H1 (cell line): ENCODE measurements around the gene NUDT2. TPM values are rescaled to one million over a fixed set of nuclear protein-coding genes. Genes with fewer than 3 reads are reported as not detected.

Experiments used
- CTCF ChIA-PET: fragments of 300-600 bp; sonication (Branson Sonifier 250); formaldehyde crosslinking; loops from one replicate; lab custom pipeline; 2021; ENCODE audit not compliant: partially characterized antibody; lab: Charles Lee
- POLR2A ChIA-PET: fragments of 300-600 bp; sonication (Branson Sonifier 250); formaldehyde crosslinking; loops from one replicate; lab custom pipeline; 2021; ENCODE audit warnings: inconsistent platforms; ENCODE audit not compliant: partially characterized antibody; lab: Charles Lee
- DNase-seq, 2 experiments: peaks; one replicate each; pipeline versions ENCODE4 v3.0.0 to v3.0.0-alpha.2; 2010 to 2022; ENCODE audit warnings: low spot score in 2 of 2, low read depth in 1 of 2, mixed read lengths in 1 of 2
- FAIRE-seq: peaks from 2 replicates; lab custom pipeline; 2011; peaks lifted over from hg19 to GRCh38; lab: Jason Lieb, UNC
- H2AFZ ChIP-seq: 2 replicates; pipeline ENCODE4 v1.8.1; 2012; ENCODE audit warnings: low read length, inconsistent platforms
- H2AK5ac ChIP-seq: 2 replicates; pipeline ENCODE4 v1.6.1; 2013; ENCODE audit warnings: low read depth, low read length
- H2BK120ac ChIP-seq: replicated peaks from 2 replicates; pipeline ENCODE3; 2013; ENCODE audit warnings: low read depth, low read length, inconsistent platforms
- H2BK12ac ChIP-seq: 2 replicates; pipeline ENCODE4 v1.6.1; 2013; ENCODE audit warnings: low read depth, low read length
- H2BK15ac ChIP-seq: 2 replicates; pipeline ENCODE4 v1.6.1; 2013; ENCODE audit warnings: low read length
- H2BK20ac ChIP-seq: 2 replicates; pipeline ENCODE4 v1.6.1; 2013; ENCODE audit warnings: low read length
- H2BK5ac ChIP-seq: 2 replicates; pipeline ENCODE4 v1.6.1; 2013; ENCODE audit warnings: low read depth, low read length
- H3K14ac ChIP-seq: 2 replicates; pipeline ENCODE4 v1.6.1; 2013; ENCODE audit warnings: inconsistent platforms; ENCODE audit not compliant: insufficient read length
- H3K18ac ChIP-seq: 2 replicates; pipeline ENCODE4 v1.6.1; 2013; ENCODE audit warnings: low read length; ENCODE audit errors: extremely low read depth
- H3K23ac ChIP-seq: 2 replicates; pipeline ENCODE4 v1.6.1; 2013; ENCODE audit warnings: inconsistent platforms; ENCODE audit not compliant: insufficient read length
- H3K23me2 ChIP-seq: 2 replicates; pipeline ENCODE4 v1.6.1; 2013; ENCODE audit warnings: low read depth, low read length
- H3K27ac ChIP-seq: 2 replicates; pipeline ENCODE4 v1.6.1; 2011; ENCODE audit warnings: low read depth, low read length, inconsistent platforms
- H3K27me3 ChIP-seq, 4 experiments: replicated peaks in 1 of 4; 1 replicate in 1 of 4; 2 replicates in 3 of 4; pipeline versions ENCODE4 v1.6.1 to v1.8.1; 2011 to 2013; ENCODE audit warnings: low read length in 3 of 4, mild to moderate bottlenecking in 3 of 4, inconsistent platforms in 2 of 4, mixed read lengths in 2 of 4, moderate library complexity in 1 of 4; ENCODE audit not compliant: control insufficient read depth in 3 of 4, insufficient read depth in 3 of 4; ENCODE audit errors: extremely low read depth in 1 of 4
- H3K36me3 ChIP-seq, 4 experiments: 2 replicates each; pipeline versions ENCODE4 v1.6.1 to v1.8.1; 2011 to 2013; ENCODE audit warnings: mild to moderate bottlenecking in 4 of 4, low read length in 3 of 4, moderate library complexity in 2 of 4, control low read depth in 1 of 4, inconsistent platforms in 1 of 4; ENCODE audit not compliant: insufficient read depth in 4 of 4, control insufficient read depth in 2 of 4
- H3K4ac ChIP-seq: replicated peaks from 2 replicates; pipeline ENCODE3; 2013; ENCODE audit warnings: low read length, low read depth, mixed read lengths, inconsistent platforms; ENCODE audit not compliant: insufficient read length
- H3K4me1 ChIP-seq, 4 experiments: replicated peaks in 1 of 4; 1 replicate in 1 of 4; 2 replicates in 3 of 4; pipeline versions ENCODE4 v1.6.1 to v1.8.1; 2011 to 2013; ENCODE audit warnings: low read length in 3 of 4, inconsistent platforms in 2 of 4, mixed read lengths in 1 of 4; ENCODE audit not compliant: insufficient read depth in 4 of 4, control insufficient read depth in 3 of 4
- H3K4me2 ChIP-seq, 2 experiments: 2 replicates each; pipeline versions ENCODE4 v1.6.1 to v1.8.1; 2011 to 2013; ENCODE audit warnings: low read depth in 2 of 2, low read length in 2 of 2, control low read depth in 1 of 2, inconsistent platforms in 1 of 2, mild to moderate bottlenecking in 1 of 2; ENCODE audit not compliant: insufficient read depth in 1 of 2
- H3K4me3 ChIP-seq, 4 experiments: fragments of 200-600, 300-600 bp in 1 of 4; sonication (generic), shearing (Covaris generic), sonication (Bioruptor Twin) in 1 of 4; 2 replicates each; pipeline versions ENCODE4 v1.5.1 to v1.8.1; 2011 to 2016; ENCODE audit warnings: low read length in 4 of 4, low read depth in 3 of 4, control low read depth in 2 of 4, inconsistent platforms in 2 of 4, mild to moderate bottlenecking in 2 of 4, mixed read lengths in 1 of 4, moderate library complexity in 1 of 4; ENCODE audit not compliant: insufficient read depth in 2 of 4; ENCODE audit errors: extremely low read depth in 1 of 4
- H3K56ac ChIP-seq: replicated peaks from 2 replicates; pipeline ENCODE3; 2013; ENCODE audit warnings: low read depth, mild to moderate bottlenecking, mixed read lengths, low read length, inconsistent platforms; ENCODE audit not compliant: insufficient read length
- H3K79me1 ChIP-seq: 2 replicates; pipeline ENCODE4 v1.6.1; 2013; ENCODE audit warnings: low read depth, low read length, control low read depth
- H3K79me2 ChIP-seq, 2 experiments: 2 replicates each; pipeline versions ENCODE4 v1.6.1 to v1.8.1; 2012 to 2013; ENCODE audit warnings: low read length in 2 of 2, mild to moderate bottlenecking in 2 of 2, inconsistent platforms in 1 of 2; ENCODE audit not compliant: insufficient read depth in 2 of 2, control insufficient read depth in 1 of 2
- H3K9ac ChIP-seq, 4 experiments: replicated peaks in 1 of 4; 1 replicate in 1 of 4; 2 replicates in 3 of 4; pipeline versions ENCODE4 v1.6.1 to v1.8.1; 2011 to 2013; ENCODE audit warnings: low read depth in 3 of 4, low read length in 3 of 4, control low read depth in 2 of 4, mild to moderate bottlenecking in 2 of 4, moderate library complexity in 2 of 4, inconsistent platforms in 1 of 4; ENCODE audit errors: extremely low read depth in 1 of 4
- H3K9me3 ChIP-seq, 2 experiments: 2 replicates each; pipeline versions ENCODE4 v1.6.1 to v1.8.1; 2012 to 2013; ENCODE audit warnings: mild to moderate bottlenecking in 2 of 2, moderate library complexity in 2 of 2, control low read depth in 1 of 2, inconsistent platforms in 1 of 2, low read depth in 1 of 2, low read length in 1 of 2, mixed read lengths in 1 of 2; ENCODE audit not compliant: insufficient read depth in 2 of 2
- H4K20me1 ChIP-seq, 2 experiments: replicated peaks in 1 of 2; 2 replicates each; pipeline versions ENCODE3 to v1.8.1; 2011 to 2013; ENCODE audit warnings: inconsistent platforms in 2 of 2, low read length in 2 of 2, mild to moderate bottlenecking in 1 of 2; ENCODE audit not compliant: insufficient read depth in 2 of 2, control insufficient read depth in 1 of 2
- H4K5ac ChIP-seq: 2 replicates; pipeline ENCODE4 v1.6.1; 2013; ENCODE audit warnings: low read length, low read depth, mixed read lengths, inconsistent platforms; ENCODE audit not compliant: insufficient read length
- H4K8ac ChIP-seq: 2 replicates; pipeline ENCODE4 v1.8.0; 2013; ENCODE audit warnings: mild to moderate bottlenecking, moderate library complexity, low read length, inconsistent platforms; ENCODE audit not compliant: insufficient read depth; ENCODE audit errors: extremely low read depth
- H4K91ac ChIP-seq: replicated peaks from 2 replicates; pipeline ENCODE3; 2013; ENCODE audit warnings: low read length, mixed read lengths, inconsistent platforms; ENCODE audit not compliant: insufficient read length
- E2F6 ChIP-seq: IDR thresholded peaks from 2 replicates; pipeline ENCODE4 v1.6.1; 2012; ENCODE audit warnings: inconsistent platforms
- EGR1 ChIP-seq: IDR thresholded peaks from 2 replicates; pipeline ENCODE4 v1.6.1; 2011; ENCODE audit warnings: low read depth, low read length, borderline replicate concordance
- EP300 ChIP-seq, 2 experiments: IDR thresholded peaks; 1 replicate in 1 of 2; 2 replicates in 1 of 2; pipeline ENCODE4 v1.6.1; 2011 to 2012; ENCODE audit warnings: low read depth in 2 of 2, low read length in 2 of 2, mild to moderate bottlenecking in 2 of 2, borderline replicate concordance in 1 of 2, inconsistent platforms in 1 of 2, moderate library complexity in 1 of 2
- MAX ChIP-seq: IDR thresholded peaks from 2 replicates; pipeline ENCODE4 v1.6.1; 2012; ENCODE audit warnings: inconsistent platforms
- NRF1 ChIP-seq: IDR thresholded peaks from 2 replicates; pipeline ENCODE4 v1.6.1; 2011; ENCODE audit warnings: mild to moderate bottlenecking, low read depth, low read length, improper control_type of control experiment
- POU5F1 ChIP-seq: IDR thresholded peaks from 2 replicates; pipeline ENCODE4 v1.6.1; 2011; ENCODE audit warnings: low read depth, mild to moderate bottlenecking, low read length, moderate library complexity
- RBBP5 ChIP-seq: IDR thresholded peaks from 2 replicates; pipeline ENCODE4 v1.7.1; 2012; ENCODE audit warnings: low read depth, mild to moderate bottlenecking, inconsistent platforms, low read length, moderate library complexity, borderline replicate concordance
- SAP30 ChIP-seq: fragments of 300-600 bp; sonication (generic); IDR thresholded peaks from 2 replicates; pipeline ENCODE4 v1.7.1; 2012; ENCODE audit warnings: low read length, moderate library complexity, mild to moderate bottlenecking, inconsistent platforms; ENCODE audit not compliant: insufficient read depth, insufficient replicate concordance
- SIN3A ChIP-seq, 2 experiments: IDR thresholded peaks in 1 of 2; conservative IDR thresholded peaks in 1 of 2; 2 replicates each; pipeline ENCODE4 v1.6.1; 2011 to 2012; ENCODE audit warnings: low read length in 2 of 2, improper control_type of control experiment in 1 of 2, low read depth in 1 of 2, mild to moderate bottlenecking in 1 of 2
- SIRT6 ChIP-seq: IDR thresholded peaks from one replicate; pipeline ENCODE4 v1.7.1; 2012; ENCODE audit warnings: low read length, inconsistent platforms
- WGBS, 2 experiments: shearing (Covaris generic) in 1 of 2; methylation state at CpG; one replicate each; pipeline versions ENCODE4 v1.1.6 to v1.1.7; 2013 to 2015; ENCODE audit warnings: low lambda C conversion rate in 2 of 2, mixed read lengths in 2 of 2, inconsistent platforms in 1 of 2, low coverage in 1 of 2, missing lambda C conversion rate in 1 of 2; ENCODE audit not compliant: insufficient replicate concordance in 2 of 2, insufficient coverage in 1 of 2, insufficient read length in 1 of 2; ENCODE audit errors: extremely low coverage in 1 of 2, missing lambda C conversion rate in 1 of 2; 5-methylcytosine and 5-hydroxymethylcytosine counted together
- polyA plus RNA-seq, 7 experiments: library from polyadenylated mRNA; depleted of rRNA in 3 of 7; stranded (reverse) in 5 of 7; unstranded in 2 of 7; fragments of >200 nt in 5 of 7; fragments of 200-250 nt in 2 of 7; gene quantifications; 1 replicate in 5 of 7; 2 replicates in 1 of 7; 4 replicates in 1 of 7; pipeline versions ENCODE4 v1.2.1 to v1.2.3, GENCODE V29; 2011 to 2013; ENCODE audit warnings: missing spikeins in 2 of 7, mixed read lengths in 2 of 7
- total RNA-seq: library from RNA; stranded (reverse); fragmentation: NEBNext Ultra II Directional; extraction: Animal tissue kit (Norgen Biotek cat#: 25700); gene quantifications from 2 replicates; pipeline ENCODE4 v1.2.1, GENCODE V29; 2021

NUDT2 gene
- total and polyA plus RNA-seq, 2 of the 8 experiments (the other 6 are each of a cell fraction or from before 2014, with no cell fraction given), result 16.7 to 23.7 TPM

GRCh38 chr9:34370335-34370969 lies 41.1 kb downstream of the NUDT2 start:
- Histone ChIP-seq H2AFZ (no peak overlapping the region), H3K4me3 (no peak overlapping the region), H3K27ac (no peak overlapping the region), H3K27me3 (peaks cover 0 to under 1% (median 0%) of the 10 kb centered on the region in 4 experiments; a peak in 2 of 7 replicates), H4K20me1 (peaks cover 0 to 4% of the 10 kb centered on the region in 2 experiments), H3K23ac (no peak overlapping the region), H3K79me1 (no peaks in the 10 kb centered on the region; the same call in 1 of the 2 replicates), H3K9ac (no peak overlapping the region), H2BK12ac (no peak overlapping the region), H2BK120ac (no peak overlapping the region), H2BK15ac (no peak overlapping the region), H3K18ac (no peak overlapping the region), H4K5ac (no peak overlapping the region), H3K4me2 (no peak overlapping the region), H2BK20ac (no peak overlapping the region), H3K56ac (no peak overlapping the region), H3K4ac (no peak overlapping the region), H4K91ac (no peak overlapping the region), H3K4me1 (peaks cover 0 to 3% (median under 1%) of the 10 kb centered on the region in 4 experiments; a peak in 4 of 7 replicates), H4K8ac (peak overlapping the region; percentile 35; the same call in 1 of the 2 replicates), H2AK5ac (no peak overlapping the region), H3K14ac (no peak overlapping the region), H3K9me3 (peaks cover 0 to 6% of the 10 kb centered on the region in 2 experiments; a peak in 2 of 4 replicates), H3K23me2 (no peaks in the 10 kb centered on the region), H2BK5ac (no peak overlapping the region), H3K79me2 (no peaks in the 10 kb centered on the region), H3K36me3 (peaks cover 0 to 9% (median 0%) of the 10 kb centered on the region in 4 experiments; a peak in 1 of 8 replicates)
- 95% methylated on average over 23 of the region's 23 CpGs; no CpG with 5 or more reads in 1 of the 2 experiments for WGBS, 2 experiments
- CTCF ChIA-PET, result interaction anchor here (12.2 to 19.4 kb wide), 2 partner anchors 33 to 116 kb away, joined by 99 to 350 read pairs; no protein-coding TSS in a partner anchor
- no peak for DNase-seq
- no peak for FAIRE-seq
- POLR2A ChIA-PET, result interaction anchor here (0.9 kb wide), 1 partner anchor 15 kb away, joined by 3 read pairs; no protein-coding TSS in a partner anchor
- TF ChIP-seq SAP30 (no peak), POU5F1 (no peak), E2F6 (no peak), NRF1 (no peak), RBBP5 (no peak), EGR1 (no peak), SIRT6 (no peak), EP300 (IDR thresholded peaks at IDR 0.05; ENCODE audit: borderline replicate concordance in 1 of 2, low read depth in 2 of 2, low read length in 2 of 2) (no peak), SIN3A (conservative IDR thresholded peaks at IDR 0.05 in 1 of 2, IDR thresholded peaks at IDR 0.05 in 1 of 2; ENCODE audit: low read depth in 1 of 2, low read length in 2 of 2) (no peak), MAX (no peak)
